ENCODE data around the gene SELENOV. TPM values are rescaled to one million over a fixed set of nuclear protein-coding genes. Genes with fewer than 3 reads are reported as not detected.
"Not testable (repeated sequence)": the region's sequence is repeated elsewhere in the genome, so short reads cannot be mapped to it uniquely, and the experiment has no call there.

SELENOV gene, protein sequence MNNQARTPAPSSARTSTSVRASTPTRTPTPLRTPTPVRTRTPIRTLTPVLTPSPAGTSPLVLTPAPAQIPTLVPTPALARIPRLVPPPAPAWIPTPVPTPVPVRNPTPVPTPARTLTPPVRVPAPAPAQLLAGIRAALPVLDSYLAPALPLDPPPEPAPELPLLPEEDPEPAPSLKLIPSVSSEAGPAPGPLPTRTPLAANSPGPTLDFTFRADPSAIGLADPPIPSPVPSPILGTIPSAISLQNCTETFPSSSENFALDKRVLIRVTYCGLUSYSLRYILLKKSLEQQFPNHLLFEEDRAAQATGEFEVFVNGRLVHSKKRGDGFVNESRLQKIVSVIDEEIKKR
- polyA plus RNA-seq (ENCODE audit: insufficient read length in 3 of 3) = 1 to 10 TPM; 3.6 to 7.6 (median 3.8) TPM

- peak in 1 of 3 donors; percentile 68 for DNase-seq (ENCODE audit: low read depth in 3 of 3, low spot score in 2 of 3)
These were observed at the start of gene SELENOV for GRCh38 chr19:39514840-39515550. SELENOV (plus strand) TSS chr19:39515139; CDS start chr19:39515213, 74 bp downstream.

- no peak for DNase-seq (ENCODE audit: low read depth in 3 of 3, low spot score in 2 of 3)
These were observed 48.8 kb upstream of the SELENOV start for GRCh38 chr19:39465956-39466747.

DNA sequence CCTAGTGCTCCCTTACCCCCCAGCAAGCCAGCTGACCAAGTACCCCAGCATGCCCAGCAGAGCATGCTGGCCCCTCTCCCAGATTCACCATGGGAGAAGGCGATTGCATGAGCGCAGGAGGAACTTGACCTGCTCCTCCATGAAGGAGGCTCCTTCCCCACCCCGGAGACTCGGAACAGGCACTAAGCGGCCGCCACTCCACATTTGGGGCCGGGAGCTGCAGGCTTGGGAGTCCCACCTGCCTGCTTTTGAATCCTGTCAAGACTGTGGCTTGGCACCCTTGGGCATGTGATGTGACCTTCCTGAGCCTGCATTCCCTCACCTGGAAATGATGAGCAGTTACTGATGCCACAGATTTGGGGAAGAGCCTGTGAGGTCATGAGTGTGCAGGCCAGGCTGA lies 47.0 kb upstream of the SELENOV start:
- no peak for DNase-seq (ENCODE audit: low read depth in 3 of 3, low spot score in 2 of 3)

GRCh38 chr19:39469036-39469435 lies 45.9 kb upstream of the SELENOV start:
- no peak for DNase-seq (ENCODE audit: low read depth in 3 of 3, low spot score in 2 of 3)

- no peak for DNase-seq (ENCODE audit: low read depth in 3 of 3, low spot score in 2 of 3)
These were observed 45.4 kb upstream of the SELENOV start for GRCh38 chr19:39469567-39469966.

GRCh38 chr19:39470724-39471339 lies 44.1 kb upstream of the SELENOV start:
- no peak for DNase-seq (ENCODE audit: low read depth in 3 of 3, low spot score in 2 of 3)

DNA sequence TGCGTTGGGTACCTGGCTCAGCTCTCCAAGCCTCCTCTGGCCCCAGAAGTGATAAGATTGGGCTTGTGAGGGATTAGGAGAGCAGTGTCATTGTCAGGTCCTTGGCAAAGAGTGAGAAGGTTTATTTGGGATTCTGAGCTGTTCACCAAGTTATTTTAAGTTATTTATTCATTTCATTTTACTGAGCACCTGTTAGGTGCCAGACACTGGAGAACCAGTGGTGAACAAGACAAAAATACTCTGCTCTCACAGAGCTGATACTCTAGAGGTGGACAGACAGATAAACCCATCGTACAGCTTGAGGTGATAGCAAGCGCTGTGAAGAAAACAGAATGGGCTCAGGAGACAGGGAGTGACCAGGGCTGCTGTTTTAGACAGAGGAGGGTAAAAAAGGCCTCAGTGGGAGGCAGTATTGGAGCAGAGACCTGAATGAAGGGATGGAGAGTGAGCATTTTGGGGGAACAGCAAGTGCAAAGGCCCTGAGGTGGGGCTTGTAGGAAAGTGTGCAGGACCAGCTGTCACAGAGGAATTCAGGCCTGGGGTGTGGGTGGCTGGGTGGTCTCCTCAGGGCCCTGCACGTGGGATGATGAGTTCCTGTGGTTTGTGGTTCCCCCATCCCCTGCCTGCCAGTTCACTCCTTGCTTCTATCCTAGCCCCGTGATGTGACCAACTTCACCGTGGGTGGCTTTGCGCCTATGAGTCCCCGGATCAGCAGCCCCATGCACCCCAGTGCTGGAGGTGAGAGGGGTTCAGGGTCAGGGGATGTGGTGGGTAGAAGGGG lies 43.0 kb upstream of the SELENOV start:
- DNase-seq (ENCODE audit: low read depth in 3 of 3, low spot score in 2 of 3) = no peak

DNA sequence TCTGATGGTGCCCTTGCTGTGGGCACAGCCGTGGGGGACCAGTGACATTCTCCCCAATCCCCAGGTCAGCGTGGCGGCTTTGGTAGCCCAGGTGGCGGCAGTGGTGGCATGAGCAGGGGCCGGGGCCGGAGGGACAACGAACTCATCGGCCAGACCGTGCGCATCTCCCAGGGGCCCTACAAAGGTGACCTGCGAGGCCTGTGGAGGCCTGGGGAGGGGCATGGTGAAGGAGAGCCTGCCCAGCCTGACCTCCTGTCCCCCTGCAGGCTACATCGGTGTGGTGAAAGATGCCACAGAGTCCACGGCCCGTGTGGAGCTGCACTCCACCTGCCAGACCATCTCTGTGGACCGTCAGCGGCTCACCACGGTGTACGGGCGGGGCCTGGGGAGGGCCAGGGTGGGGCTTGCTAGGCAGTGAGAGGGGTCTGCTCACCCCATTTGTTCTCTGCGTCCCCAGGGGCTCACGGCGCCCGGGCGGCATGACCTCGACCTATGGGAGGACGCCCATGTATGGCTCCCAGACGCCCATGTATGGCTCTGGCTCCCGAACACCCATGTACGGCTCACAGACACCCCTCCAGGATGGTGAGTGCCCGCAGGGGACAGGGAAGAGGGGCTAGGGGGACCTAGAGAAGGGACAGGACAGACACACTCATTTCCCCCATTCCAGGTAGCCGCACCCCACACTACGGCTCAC lies 42.0 kb upstream of the SELENOV start:
- DNase-seq (ENCODE audit: low read depth in 3 of 3, low spot score in 2 of 3) = no peak

DNA sequence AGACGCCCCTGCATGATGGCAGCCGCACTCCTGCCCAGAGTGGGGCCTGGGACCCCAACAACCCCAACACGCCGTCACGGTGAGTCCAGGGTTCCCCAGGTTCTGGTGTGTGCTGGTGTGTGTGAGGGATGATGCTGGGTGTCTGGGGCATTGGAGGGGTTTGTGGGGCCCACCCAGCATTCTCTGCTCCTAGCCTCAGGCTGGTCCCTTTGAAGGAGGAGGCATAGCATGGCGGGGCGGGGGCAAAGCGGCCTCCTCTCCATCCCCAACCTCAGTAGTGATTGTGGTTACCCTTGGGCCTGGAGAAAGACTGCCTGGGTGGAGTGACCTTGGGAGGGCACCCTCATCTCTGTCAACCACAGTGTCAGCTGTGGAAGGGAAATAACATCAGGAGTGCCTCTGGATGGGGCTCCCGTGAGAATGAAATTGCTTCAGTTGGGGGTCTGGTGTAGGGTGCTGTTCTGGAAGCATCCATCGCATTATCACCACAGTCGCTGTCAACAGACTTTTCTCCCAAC lies 41.4 kb upstream of the SELENOV start:
- no peak for DNase-seq (ENCODE audit: low read depth in 3 of 3, low spot score in 2 of 3)

DNA sequence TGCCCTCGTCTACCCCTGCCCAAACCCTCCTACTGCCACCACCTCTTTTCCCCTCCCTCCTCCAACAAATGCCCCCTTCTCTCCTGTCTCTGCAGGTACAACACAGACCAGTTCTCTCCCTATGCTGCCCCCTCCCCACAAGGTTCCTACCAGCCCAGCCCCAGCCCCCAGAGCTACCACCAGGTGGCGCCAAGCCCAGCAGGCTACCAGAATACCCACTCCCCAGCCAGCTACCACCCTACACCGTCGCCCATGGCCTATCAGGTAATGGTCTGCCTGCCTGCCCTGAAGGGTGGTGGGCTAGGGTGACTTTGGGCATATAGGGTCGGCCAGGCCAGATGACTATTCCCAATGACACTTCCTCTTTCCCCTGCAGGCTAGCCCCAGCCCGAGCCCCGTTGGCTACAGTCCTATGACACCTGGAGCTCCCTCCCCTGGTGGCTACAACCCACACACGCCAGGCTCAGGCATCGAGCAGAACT lies 40.8 kb upstream of the SELENOV start:
- peak in 1 of 3 donors; percentile 17 for DNase-seq (ENCODE audit: low read depth in 3 of 3, low spot score in 2 of 3)

DNA sequence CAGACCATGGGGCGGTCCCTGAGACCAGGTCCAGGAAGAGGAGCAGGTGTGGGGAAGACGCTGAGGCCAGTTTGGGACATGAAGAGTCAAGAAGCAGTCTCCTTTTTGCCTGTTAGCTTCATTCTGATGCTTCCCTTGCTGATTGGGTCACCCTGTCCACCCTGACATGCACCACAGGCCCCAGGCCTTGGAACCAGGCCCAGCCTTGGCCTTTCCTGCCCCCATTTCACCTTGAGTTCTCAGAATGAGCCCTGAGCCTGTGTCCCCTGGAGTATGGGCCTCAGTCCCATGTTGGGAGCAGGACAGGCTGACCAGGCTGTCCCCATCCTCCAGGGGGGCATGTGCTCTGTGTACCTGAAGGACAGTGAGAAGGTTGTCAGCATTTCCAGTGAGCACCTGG lies 39.2 kb upstream of the SELENOV start:
- no peak for DNase-seq (ENCODE audit: low read depth in 3 of 3, low spot score in 2 of 3)

- not testable (repeated sequence) for DNase-seq (ENCODE audit: low read depth in 3 of 3, low spot score in 2 of 3)
These were observed 35.6 kb upstream of the SELENOV start for GRCh38 chr19:39479319-39479801.

GRCh38 chr19:39479916-39480315 lies 35.0 kb upstream of the SELENOV start:
- no peak for DNase-seq (ENCODE audit: low read depth in 3 of 3, low spot score in 2 of 3)

DNA sequence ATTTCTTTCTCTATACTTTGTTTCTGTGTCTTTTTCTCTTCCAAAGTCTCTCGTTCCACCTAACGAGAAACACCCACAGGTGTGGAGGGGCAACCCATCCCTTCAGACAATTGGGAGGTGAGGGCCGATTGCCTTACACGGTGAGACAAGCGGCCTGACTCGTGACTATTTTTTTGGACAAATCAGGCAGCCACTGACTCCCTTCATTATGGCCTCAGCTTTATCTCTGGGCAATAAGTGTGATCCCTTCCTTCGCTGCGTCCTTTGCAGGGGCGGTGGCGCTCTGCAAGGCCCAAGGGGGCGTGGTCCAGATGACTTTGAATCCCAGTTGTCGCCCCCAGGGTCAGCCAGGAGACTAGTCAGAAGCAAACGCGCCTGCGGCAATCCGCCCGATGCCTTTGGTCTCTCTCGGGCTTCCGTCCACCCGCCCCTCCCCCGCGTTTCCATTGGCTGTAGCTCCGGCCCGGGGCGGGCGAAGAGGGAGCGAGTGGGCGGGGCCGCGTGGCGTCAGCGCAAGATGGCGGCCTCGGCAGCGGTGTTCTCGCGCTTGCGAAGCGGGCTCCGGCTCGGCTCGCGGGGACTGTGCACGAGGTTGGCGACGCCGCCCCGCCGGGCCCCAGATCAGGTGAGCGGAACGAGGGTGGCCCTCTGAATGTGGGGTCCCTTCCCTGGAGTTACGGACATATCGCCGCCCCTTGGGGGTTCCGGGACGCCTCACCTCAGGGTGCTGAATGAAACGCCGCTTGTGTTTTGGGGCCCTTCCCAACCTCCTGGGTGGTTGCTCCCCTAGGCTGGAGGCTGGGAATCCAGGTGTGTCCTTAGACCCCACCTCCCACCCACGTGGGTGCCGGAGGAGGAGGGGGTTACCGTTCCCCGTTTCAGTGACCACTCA lies 34.4 kb upstream of the SELENOV start, which contains the start of gene TIMM50:
TIMM50 (plus strand) TSS at position 502 of the 892 bp plus-strand sequence; CDS start at position 518, 16 bp downstream.
- peak; percentile 83 to 92 (median 90) for DNase-seq (ENCODE audit: low read depth in 3 of 3, low spot score in 2 of 3)

DNA sequence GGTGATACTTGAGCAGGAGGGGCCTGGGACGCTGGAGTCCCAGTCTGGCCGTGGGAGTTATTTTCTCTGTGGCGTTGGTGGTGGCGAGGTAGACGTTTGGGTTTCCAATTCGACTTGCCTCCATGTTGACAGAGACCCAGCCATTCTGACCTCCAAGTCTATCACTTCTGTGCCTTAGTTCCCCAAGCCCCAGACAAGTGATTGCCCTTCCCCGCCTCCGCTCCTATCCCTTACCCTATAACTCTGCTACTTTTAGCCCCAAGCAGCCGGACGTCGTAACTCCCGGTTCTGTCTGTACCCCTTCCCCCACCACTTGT lies 33.8 kb upstream of the SELENOV start:
- no peak for DNase-seq (ENCODE audit: low read depth in 3 of 3, low spot score in 2 of 3)

DNA sequence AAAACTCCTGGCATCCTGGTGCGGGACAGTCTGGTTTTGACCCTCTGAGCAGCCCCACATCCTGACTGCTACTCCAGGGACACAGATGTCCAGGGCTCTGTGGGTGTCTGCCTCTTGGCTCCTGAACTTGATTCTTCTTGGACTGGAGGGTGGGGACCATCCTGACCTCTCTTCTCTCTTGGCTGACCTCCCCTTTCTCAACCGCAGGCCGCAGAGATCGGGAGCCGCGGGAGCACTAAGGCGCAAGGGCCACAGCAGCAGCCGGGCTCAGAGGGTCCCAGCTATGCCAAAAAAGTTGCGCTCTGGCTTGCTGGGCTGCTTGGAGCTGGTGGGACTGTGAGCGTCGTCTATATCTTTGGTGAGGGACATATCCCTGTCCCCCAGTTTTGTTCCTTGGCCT lies 33.3 kb upstream of the SELENOV start:
- DNase-seq (ENCODE audit: low read depth in 3 of 3, low spot score in 2 of 3) = no peak

GRCh38 chr19:39483141-39483540 lies 31.8 kb upstream of the SELENOV start:
- DNase-seq (ENCODE audit: low read depth in 3 of 3, low spot score in 2 of 3) = no peak

DNA sequence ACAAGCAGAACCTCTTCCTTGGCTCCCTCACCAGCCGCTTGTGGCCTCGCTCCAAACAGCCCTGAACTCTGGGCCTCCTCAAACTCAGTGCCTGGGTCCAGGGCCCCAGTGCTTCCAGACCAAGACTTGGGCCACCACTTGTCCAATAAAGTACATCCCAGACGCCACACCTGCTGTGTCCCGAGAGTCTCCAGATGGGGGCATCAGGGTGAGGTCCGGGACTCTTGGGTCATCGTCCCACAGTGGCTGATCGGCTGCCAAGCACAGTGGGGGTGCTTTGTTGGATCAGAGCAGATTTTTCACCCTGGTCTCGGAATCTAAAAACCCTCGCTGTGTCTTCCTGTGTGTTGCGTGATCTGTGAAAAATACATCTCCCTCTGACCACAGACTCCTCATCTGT lies 25.2 kb upstream of the SELENOV start:
- no peak for DNase-seq (ENCODE audit: low read depth in 3 of 3, low spot score in 2 of 3)

All from right renal cortex interstitium (tissue), 3 donors.